Activated T-helper 1 cell treated with anti-CD3 and anti-CD28 coated beads, Interleukin-12 subunit alpha, Interleukin-12 subunit beta, Interleukin-2, Interleukin-4 antibody, amounts not matched to agents 30 ng/mL and 10 ng/mL and 1 ng/mL, durations not matched to agents 14 hours and 24 hours and 36 hours (primary cell): Measurements from ENCODE around the gene THSD4. TPM values are rescaled to one million over a fixed set of nuclear protein-coding genes. Genes with fewer than 3 reads are reported as not detected.

Experiments
- DNase-seq: peaks from one replicate; pipeline ENCODE4 v3.0.0; 2021; ENCODE audit warnings: low spot score
- H3K27ac Mint-ChIP-seq: one replicate; pipeline ENCODE4 v1.8.0; 2021; ENCODE audit warnings: mild to moderate bottlenecking, mixed read lengths
- H3K27me3 Mint-ChIP-seq: one replicate; pipeline ENCODE4 v1.8.0; 2022; ENCODE audit warnings: mild to moderate bottlenecking, moderate library complexity, mixed read lengths; ENCODE audit not compliant: insufficient read depth
- H3K36me3 Mint-ChIP-seq: one replicate; pipeline ENCODE4 v1.8.0; 2021; ENCODE audit warnings: low read depth, mixed read lengths
- H3K4me1 Mint-ChIP-seq: one replicate; pipeline ENCODE4 v1.8.0; 2021; ENCODE audit warnings: low read depth, mixed read lengths
- H3K4me3 Mint-ChIP-seq: one replicate; pipeline ENCODE4 v1.8.0; 2021; ENCODE audit warnings: mild to moderate bottlenecking, moderate library complexity, mixed read lengths
- H3K9me3 Mint-ChIP-seq: one replicate; pipeline ENCODE4 v1.8.0; 2021; ENCODE audit warnings: mixed read lengths
- intact Hi-C: fragments of 100-400 bp; cut with micrococcal nuclease; formaldehyde crosslinking; loops from one replicate; pipeline ENCODE4 v1.15.1; 2024
- total RNA-seq: library from RNA; stranded (reverse); gene quantifications from 2 replicates; pipeline ENCODE4 v1.2.3, GENCODE V29; 2022

The THSD4 gene
- total RNA-seq, 1 donor from 2014 or later = not detected

- Mint-ChIP-seq H3K36me3 (no peaks in the 10 kb centered on the region), H3K27me3 (peaks cover 11% of the 10 kb centered on the region), H3K4me3 (no peak overlapping the region), H3K9me3 (no peaks in the 10 kb centered on the region), H3K27ac (no peak overlapping the region), H3K4me1 (no peaks in the 10 kb centered on the region)
- intact Hi-C loops = no loop called here
- no peak for DNase-seq
Measured at GRCh38 chr15:71691458-71692417, 576.5 kb downstream of the THSD4 start.

DNA sequence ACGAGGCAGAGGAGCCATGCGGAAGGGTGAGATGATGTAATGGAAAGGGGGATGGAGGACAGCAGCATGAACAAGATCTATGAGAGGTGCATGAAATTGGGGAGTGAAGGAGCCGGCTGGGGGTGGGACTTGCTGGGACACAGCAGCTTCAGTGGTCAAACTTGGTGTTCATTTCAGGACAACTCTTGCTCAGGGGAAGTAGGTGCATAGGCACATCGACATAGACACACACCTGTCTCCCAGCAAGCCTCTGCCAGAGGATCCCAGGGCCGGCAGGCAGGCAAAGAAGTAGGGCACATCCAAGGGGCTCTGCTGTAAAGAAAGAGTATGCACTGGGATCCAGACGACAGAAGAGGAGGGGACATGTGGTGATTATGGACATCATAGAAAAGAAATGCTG is 582.0 kb downstream of the THSD4 start:
- Mint-ChIP-seq H3K27ac (no peak overlapping the region), H3K27me3 (peaks cover 10% of the 10 kb centered on the region), H3K36me3 (no peaks in the 10 kb centered on the region), H3K4me3 (no peak overlapping the region), H3K9me3 (no peaks in the 10 kb centered on the region), H3K4me1 (no peaks in the 10 kb centered on the region)
- intact Hi-C loops = no loop called here
- DNase-seq = no peak

- no peak overlapping the region for H3K4me3 Mint-ChIP-seq
- intact Hi-C loops = no loop called here
- H3K4me1 Mint-ChIP-seq = no peaks in the 10 kb centered on the region
- no peak for DNase-seq
- no peak overlapping the region for H3K27ac Mint-ChIP-seq
- H3K27me3 Mint-ChIP-seq = peaks cover 10% of the 10 kb centered on the region
- no peaks in the 10 kb centered on the region for H3K36me3 Mint-ChIP-seq
- no peaks in the 10 kb centered on the region for H3K9me3 Mint-ChIP-seq
Measured at GRCh38 chr15:71698030-71698429, 582.8 kb downstream of the THSD4 start.

- intact Hi-C loops = no loop called here
Measured at GRCh38 chr15:71698742-71699141, 583.5 kb downstream of the THSD4 start.

DNA sequence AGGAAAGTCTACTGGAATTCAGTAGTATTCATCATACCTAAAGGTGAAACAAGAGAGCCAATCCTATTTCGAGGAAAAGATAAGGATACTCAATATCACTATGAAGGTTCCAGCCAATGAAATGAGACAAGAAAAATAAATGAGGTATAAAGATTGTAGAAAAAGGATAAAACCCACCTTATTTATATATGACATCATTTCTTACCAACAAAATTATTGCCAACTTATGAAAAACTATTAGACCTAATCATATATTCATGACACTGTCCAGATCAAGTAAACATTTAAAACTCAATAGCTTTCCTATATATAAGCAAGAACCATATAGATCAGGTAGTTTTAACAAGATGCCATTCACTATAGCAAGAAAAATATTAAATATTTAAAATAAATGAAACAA is 584.7 kb downstream of the THSD4 start:
- H3K4me1 Mint-ChIP-seq = no peaks in the 10 kb centered on the region
- no peaks in the 10 kb centered on the region for H3K9me3 Mint-ChIP-seq
- H3K27me3 Mint-ChIP-seq = peaks cover 9% of the 10 kb centered on the region
- intact Hi-C loops = no loop called here
- H3K36me3 Mint-ChIP-seq = no peaks in the 10 kb centered on the region
- DNase-seq = no peak
- no peak overlapping the region for H3K4me3 Mint-ChIP-seq
- H3K27ac Mint-ChIP-seq = no peak overlapping the region

More at GRCh38 chr15:71698742-71699141, 583.5 kb downstream of the THSD4 start:
- H3K9me3 Mint-ChIP-seq = no peaks in the 10 kb centered on the region
- no peaks in the 10 kb centered on the region for H3K4me1 Mint-ChIP-seq
- H3K27ac Mint-ChIP-seq = no peak overlapping the region
- H3K4me3 Mint-ChIP-seq = no peak overlapping the region
- H3K27me3 Mint-ChIP-seq = peaks cover 10% of the 10 kb centered on the region
- H3K36me3 Mint-ChIP-seq = no peaks in the 10 kb centered on the region
- DNase-seq = no peak

DNA sequence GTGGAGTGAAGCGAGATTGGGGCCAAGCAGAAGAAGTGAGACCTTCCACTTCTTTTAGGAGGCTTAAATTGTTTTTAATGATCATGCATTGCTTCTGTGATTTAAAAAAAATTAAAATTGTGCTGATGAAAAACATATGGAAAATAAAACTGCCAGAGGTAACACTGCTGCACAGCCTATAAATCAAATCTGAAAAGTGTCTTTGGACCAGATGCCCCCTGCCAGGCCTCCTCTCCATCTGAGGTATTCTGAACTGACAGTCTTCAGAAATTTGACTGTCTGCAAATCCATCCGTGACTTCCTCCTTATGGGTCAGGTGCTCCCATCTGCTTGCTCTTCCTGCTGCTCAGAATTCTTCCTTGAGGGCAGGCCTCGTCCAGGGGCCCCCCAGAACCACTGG is 586.5 kb downstream of the THSD4 start:
- no peaks in the 10 kb centered on the region for H3K4me1 Mint-ChIP-seq
- no peaks in the 10 kb centered on the region for H3K36me3 Mint-ChIP-seq
- intact Hi-C loops = no loop called here
- H3K27me3 Mint-ChIP-seq = peaks cover 9% of the 10 kb centered on the region
- H3K27ac Mint-ChIP-seq = no peak overlapping the region
- no peaks in the 10 kb centered on the region for H3K9me3 Mint-ChIP-seq
- H3K4me3 Mint-ChIP-seq = no peak overlapping the region
- DNase-seq = no peak

- intact Hi-C loops = no loop called here
- no peaks in the 10 kb centered on the region for H3K9me3 Mint-ChIP-seq
- no peaks in the 10 kb centered on the region for H3K36me3 Mint-ChIP-seq
- H3K4me1 Mint-ChIP-seq = no peaks in the 10 kb centered on the region
- H3K4me3 Mint-ChIP-seq = no peak overlapping the region
- H3K27me3 Mint-ChIP-seq = peaks cover 7% of the 10 kb centered on the region
- no peak overlapping the region for H3K27ac Mint-ChIP-seq
- DNase-seq = no peak
Measured at GRCh38 chr15:71702496-71702895, 587.2 kb downstream of the THSD4 start.

GRCh38 chr15:71705151-71705550 is 589.9 kb downstream of the THSD4 start:
- intact Hi-C loops = no loop called here
- Mint-ChIP-seq H3K4me3 (no peak overlapping the region), H3K27me3 (peaks cover 7% of the 10 kb centered on the region), H3K36me3 (no peaks in the 10 kb centered on the region), H3K4me1 (no peaks in the 10 kb centered on the region), H3K9me3 (no peaks in the 10 kb centered on the region), H3K27ac (no peak overlapping the region)
- DNase-seq = no peak

DNA sequence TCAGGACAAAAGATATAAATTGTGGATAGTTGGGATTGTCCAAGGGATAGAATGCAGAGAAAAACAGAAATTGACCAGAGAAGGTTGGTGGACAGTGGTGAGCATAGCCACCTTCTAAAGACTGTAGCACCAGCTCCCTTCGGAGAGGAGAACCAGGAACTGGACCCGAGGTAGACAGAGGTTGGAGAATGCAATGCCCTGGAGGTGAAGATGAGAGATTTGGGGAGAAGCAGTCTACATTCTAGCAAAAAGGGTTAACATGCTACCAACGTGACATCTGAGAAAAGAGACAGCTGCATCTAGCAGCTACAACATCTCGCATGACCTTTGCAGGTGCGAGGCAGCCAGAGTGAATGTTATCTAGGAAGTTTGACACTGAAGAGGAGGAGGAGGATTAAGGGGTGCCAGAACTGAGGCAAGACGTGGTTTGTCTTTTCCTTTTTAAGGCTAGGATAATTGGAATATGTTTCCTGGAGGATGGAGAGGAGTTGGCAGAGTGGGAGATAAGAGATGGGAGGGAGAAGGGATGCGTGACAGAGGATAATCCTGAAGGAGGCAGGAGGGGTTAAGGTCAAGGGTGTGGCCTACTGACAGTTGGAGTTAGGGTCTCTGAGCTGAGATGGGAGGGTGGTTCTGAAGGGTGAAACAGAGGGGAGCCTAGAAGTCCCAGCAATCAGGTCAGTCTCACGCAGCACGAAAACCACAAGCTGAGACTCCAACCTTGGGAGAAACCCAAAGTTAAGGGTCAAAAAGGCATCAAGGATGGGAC is 591.4 kb downstream of the THSD4 start:
- intact Hi-C loops = no loop called here
- Mint-ChIP-seq H3K4me1 (no peaks in the 10 kb centered on the region), H3K9me3 (no peaks in the 10 kb centered on the region), H3K4me3 (no peak overlapping the region), H3K36me3 (no peaks in the 10 kb centered on the region), H3K27ac (no peak overlapping the region), H3K27me3 (peaks cover 14% of the 10 kb centered on the region)
- no peak for DNase-seq

- Mint-ChIP-seq H3K4me3 (no peak overlapping the region), H3K36me3 (no peaks in the 10 kb centered on the region), H3K4me1 (no peaks in the 10 kb centered on the region), H3K9me3 (no peaks in the 10 kb centered on the region), H3K27ac (no peak overlapping the region), H3K27me3 (peaks cover 16% of the 10 kb centered on the region)
- intact Hi-C loops = no loop called here
- no peak for DNase-seq
Measured at GRCh38 chr15:71707230-71708050, 592.2 kb downstream of the THSD4 start.

DNA sequence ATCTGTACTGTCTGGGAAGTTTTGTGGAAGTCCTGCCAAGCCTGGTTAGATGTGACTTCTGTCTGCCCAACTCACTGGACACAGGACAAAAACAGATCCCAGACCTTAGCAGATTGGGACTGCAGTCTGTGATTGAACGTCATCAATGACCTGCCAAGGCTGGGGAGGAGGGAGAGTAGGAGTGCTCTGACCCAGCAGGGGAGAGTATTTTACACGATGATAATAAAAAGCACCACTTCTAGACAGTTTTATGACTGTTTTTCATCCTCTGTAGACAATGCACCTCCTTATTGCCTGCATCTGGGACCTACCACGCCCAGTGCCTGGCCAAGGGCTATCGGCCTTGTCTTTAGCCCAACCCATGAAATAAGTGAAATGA is 592.8 kb downstream of the THSD4 start:
- no peak overlapping the region for H3K27ac Mint-ChIP-seq
- no peak for DNase-seq
- no peak overlapping the region for H3K4me3 Mint-ChIP-seq
- H3K9me3 Mint-ChIP-seq = no peaks in the 10 kb centered on the region
- no peaks in the 10 kb centered on the region for H3K36me3 Mint-ChIP-seq
- intact Hi-C loops = no loop called here
- peaks cover 13% of the 10 kb centered on the region for H3K27me3 Mint-ChIP-seq
- no peaks in the 10 kb centered on the region for H3K4me1 Mint-ChIP-seq

- no peaks in the 10 kb centered on the region for H3K4me1 Mint-ChIP-seq
- H3K27me3 Mint-ChIP-seq = peaks cover 13% of the 10 kb centered on the region
- no peak overlapping the region for H3K4me3 Mint-ChIP-seq
- intact Hi-C loops = no loop called here
- H3K36me3 Mint-ChIP-seq = no peaks in the 10 kb centered on the region
- no peak for DNase-seq
- no peaks in the 10 kb centered on the region for H3K9me3 Mint-ChIP-seq
- H3K27ac Mint-ChIP-seq = no peak overlapping the region
Measured at GRCh38 chr15:71708741-71709140, 593.5 kb downstream of the THSD4 start.
